Heart right ventricle (tissue), 16 donors: ENCODE results near the gene NPR2. TPM values are rescaled to one million over a fixed set of nuclear protein-coding genes. Genes with fewer than 3 reads are reported as not detected.
A peak's percentile ranks its signal among the peaks of the same experiment; 100 is the strongest.

Source experiments
- ATAC-seq, 8 donors: fragments of 200-7000 bp; cut with Tn5 transposase; one replicate each; pipeline ENCODE4 v1.9.1; 2020; ENCODE audit warnings: mild to moderate bottlenecking in 8 of 8, moderate library complexity in 8 of 8, moderate number of reproducible peaks in 1 of 8
- DNase-seq, 2 donors: peaks; one replicate each; pipeline ENCODE4 v3.0.0-alpha.2; 2020
- H3K27ac ChIP-seq, 10 donors: fragments of 200-600 bp; sonication (generic) in 2 of 10; one replicate each; pipeline versions ENCODE4 v1.5.0 to v1.8.0; 2020 to 2022; ENCODE audit warnings: mild to moderate bottlenecking in 3 of 10
- H3K27me3 ChIP-seq, 7 donors: fragments of 200-600 bp; one replicate each; pipeline ENCODE4 v1.8.0; 2021 to 2022; ENCODE audit warnings: mild to moderate bottlenecking in 2 of 7
- H3K36me3 ChIP-seq, 9 donors: fragments of 200-600 bp; sonication (generic) in 1 of 9; one replicate each; pipeline versions ENCODE4 v1.5.0 to v1.8.0; 2020 to 2022; ENCODE audit warnings: mild to moderate bottlenecking in 2 of 9
- H3K4me1 ChIP-seq, 9 donors: fragments of 200-600 bp; sonication (generic) in 1 of 9; one replicate each; pipeline versions ENCODE4 v1.5.0 to v1.8.0; 2020 to 2022; ENCODE audit warnings: mild to moderate bottlenecking in 4 of 9
- H3K4me3 ChIP-seq, 10 donors: fragments of 200-600 bp; sonication (generic) in 2 of 10; one replicate each; pipeline versions ENCODE4 v1.5.0 to v1.8.0; 2020 to 2022; ENCODE audit warnings: mild to moderate bottlenecking in 7 of 10, moderate library complexity in 2 of 10
- H3K9me3 ChIP-seq, 11 donors: fragments of 200-600 bp in 10 of 11; sonication (generic) in 2 of 11; one replicate each; pipeline versions ENCODE4 v1.5.0 to v1.8.0; 2013 to 2022; ENCODE audit warnings: mild to moderate bottlenecking in 2 of 11, control low read depth in 1 of 11, moderate library complexity in 1 of 11
- CTCF ChIP-seq, 9 donors: fragments of 200-600 bp; sonication (generic) in 2 of 9; IDR thresholded peaks; one replicate each; pipeline versions ENCODE4 v1.5.0 to v1.8.0; 2021 to 2022; ENCODE audit warnings: antibody characterized with exemption in 9 of 9, mild to moderate bottlenecking in 5 of 9, moderate library complexity in 1 of 9
- WGBS, 2 donors: extraction: QIAGEN DNeasy Blood & Tissue Kit; methylation state at CpG; one replicate each; pipeline ENCODE4 v1.1.7; 2013; ENCODE audit warnings: inconsistent platforms in 1 of 2; 5-methylcytosine and 5-hydroxymethylcytosine counted together
- intact Hi-C, 10 donors: fragments of 100-400 bp; cut with DNase I; formaldehyde crosslinking; loops; one replicate each; pipeline versions ENCODE4 v1.11.1 to v1.14.2; 2022
- polyA plus RNA-seq, 2 donors: library from polyadenylated mRNA; stranded (reverse); fragments of 200-250 nt; gene quantifications; one replicate each; pipeline ENCODE4 v1.2.3, GENCODE V29; 2013
- total RNA-seq, 10 donors: library from RNA; stranded (reverse); fragmentation: NEBNext Ultra II Directional in 3 of 10; extraction: Animal tissue kit (Norgen Biotek cat#: 25700) in 3 of 10; gene quantifications; one replicate each; pipeline versions ENCODE4 v1.2.1 to v1.2.4, GENCODE V29; 2021 to 2023
- donor health status: Arrhythmogenic right ventricular cardiomyopathy.
- donor health status: ischemic (EF 13 %, LVEDD 7.1; RV severe dilation, severe dysfunction).
- donor health status: healthy with polysubstance abuse.
- donor health status: DM: no; HTN: yes; CAD: no.
- donor health status: DM: no; HTN: no; CAD: no.
- donor health status: ischemic (EF 25% LVEDD 6.9; RV normal size, moderate dysfunction).
- donor health status: ischemic (EF 25% LVEDD 5.7; RV mildly dilated, moderate dysfunction).
- donor health status: healthy.
- donor health status: DM: yes; HTN: yes; CAD: no.
- donor health status: Ischemic cardiomyopathy.
- donor health status: ischemic (EF 35%, LVEDD 5.7; RV mildly dilated, moderate dysfunction).
- donor health status: nonischemic (EF 11% LVEDD 7.7; RV severe dilation, severe dysfunction).
- donor health status: DM: yes; HTN: yes; CAD: no.
- donor health status: PGD.
- donor health status: ischemic (EF 29% LVEDD 5.4; RV normal size, mild dysfunction).
- donor health status: nonischemic (EF 23%, LVEDD 6.1; RV moderate dilation, normal function).

The NPR2 gene
- total and polyA plus RNA-seq, 12 donors, result 13.5 to 26.4 (median 20.8) TPM

GRCh38 chr9:35854091-35854762, 62.8 kb downstream of the NPR2 start:
- intact Hi-C loops, result loop anchor here in 1 of 10 donors (5.0 kb wide), 1 partner anchor 33 kb away; no protein-coding TSS in a partner anchor
- ATAC-seq, result peak in 1 of 8 donors; percentile 29
- no peak for TF ChIP-seq CTCF (IDR thresholded peaks at IDR 0.05)

DNA sequence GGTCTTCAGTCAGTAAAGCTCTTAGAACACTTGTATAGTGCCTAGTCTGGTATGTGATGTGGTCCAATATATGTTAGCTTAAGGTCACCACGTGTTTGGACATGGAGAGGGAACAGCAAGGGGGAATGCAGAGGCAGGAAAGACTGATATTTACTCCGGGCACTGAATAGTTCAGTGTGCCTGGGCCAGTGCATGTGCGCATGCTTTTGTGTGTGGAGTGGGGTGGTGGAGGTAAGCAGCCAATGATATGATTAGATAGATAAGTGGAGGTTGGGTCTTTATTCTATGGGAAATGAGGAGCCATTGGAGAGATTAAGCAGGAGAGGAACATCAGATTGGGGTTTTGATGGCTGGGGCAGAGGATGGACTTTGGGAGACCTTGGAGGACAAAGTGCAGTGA, 64.8 kb downstream of the NPR2 start:
- Histone ChIP-seq H3K4me3 (no peak overlapping the region), H3K4me1 (peaks cover 0 to 16% (median 0%) of the 10 kb centered on the region in 9 donors), H3K27ac (no peak overlapping the region), H3K36me3 (peaks cover 0 to 16% (median 0%) of the 10 kb centered on the region in 9 donors), H3K9me3 (no peaks in the 10 kb centered on the region), H3K27me3 (peaks cover 0 to 77% (median 7%) of the 10 kb centered on the region in 7 donors)
- ATAC-seq, result no peak
- 81% methylated on average over 3 of the region's 3 CpGs for WGBS, 2 donors
- intact Hi-C loops, result no loop called here
- DNase-seq, result no peak
- TF ChIP-seq CTCF (IDR thresholded peaks at IDR 0.05), result no peak

More at GRCh38 chr9:35854091-35854762, 62.8 kb downstream of the NPR2 start:
- Histone ChIP-seq H3K4me3 (no peak overlapping the region), H3K27ac (no peak overlapping the region), H3K27me3 (peaks cover 0 to 79% (median 6%) of the 10 kb centered on the region in 7 donors), H3K4me1 (peaks cover 0 to 10% (median 0%) of the 10 kb centered on the region in 9 donors), H3K9me3 (no peaks in the 10 kb centered on the region), H3K36me3 (peaks cover 0 to 16% (median 0%) of the 10 kb centered on the region in 9 donors)
- 80 to 89% methylated on average over 7 of the region's 7 CpGs for WGBS, 2 donors
- no peak for DNase-seq

- Histone ChIP-seq H3K4me3 (no peak overlapping the region), H3K27me3 (peaks cover 0 to 77% (median 11%) of the 10 kb centered on the region in 7 donors), H3K36me3 (peaks cover 0 to 16% (median 0%) of the 10 kb centered on the region in 9 donors), H3K27ac (no peak overlapping the region), H3K9me3 (no peaks in the 10 kb centered on the region), H3K4me1 (peaks cover 0 to 16% (median 0%) of the 10 kb centered on the region in 9 donors)
- TF ChIP-seq CTCF (IDR thresholded peaks at IDR 0.05), result no peak
- no peak for DNase-seq
- intact Hi-C loops, result no loop called here
- 88 to 89% methylated on average over 5 of the region's 5 CpGs for WGBS, 2 donors
- no peak for ATAC-seq
These were observed 65.5 kb downstream of the NPR2 start for GRCh38 chr9:35856882-35857281.

GRCh38 chr9:35858458-35858857, 67.1 kb downstream of the NPR2 start:
- WGBS, 2 donors, result 71 to 78% methylated on average over 5 of the region's 5 CpGs
- DNase-seq (no peak), ATAC-seq (peak in 3 of 8 donors; percentile 18 to 25 (median 22))
- TF ChIP-seq CTCF (IDR thresholded peaks at IDR 0.05), result no peak
- Histone ChIP-seq H3K4me1 (peaks cover 0 to 19% (median 0%) of the 10 kb centered on the region in 9 donors), H3K4me3 (no peak overlapping the region), H3K27ac (no peak overlapping the region), H3K27me3 (peaks cover 0 to 79% (median 5%) of the 10 kb centered on the region in 7 donors), H3K36me3 (peaks cover 0 to 8% (median 0%) of the 10 kb centered on the region in 9 donors), H3K9me3 (no peaks in the 10 kb centered on the region)
- intact Hi-C loops, result no loop called here

Other genes starting within 250 kb of the NPR2 start
- gene TESK1, start 186.3 kb upstream of the NPR2 start, total RNA-seq, result 10 to 100 TPM; 18.0 to 33.1 (median 22.7) TPM
- 10 to 100 TPM; 36.4 to 38.8 TPM for gene TESK1, start 186.3 kb upstream of the NPR2 start, polyA plus RNA-seq
- gene CD72, start 173.2 kb upstream of the NPR2 start, total RNA-seq, result 1 to 10 TPM in 4 of 10 donors, under 1 TPM in 5, not detected in 1; 0.51 to 6.8 (median 0.54) TPM
- gene CD72, start 173.2 kb upstream of the NPR2 start, polyA plus RNA-seq, result under 1 TPM; 0.43 to 0.73 TPM
- 1 to 10 TPM in 1 of 10 donors, under 1 TPM in 5, not detected in 4; 0.19 to 3.6 (median 0.33) TPM for gene SIT1, start 140.7 kb upstream of the NPR2 start, total RNA-seq
- gene SIT1, start 140.7 kb upstream of the NPR2 start, polyA plus RNA-seq, result under 1 TPM in 1 of 2 donors, not detected in 1; 0.25 TPM
- gene RMRP, start 133.6 kb upstream of the NPR2 start, total RNA-seq, result over 10,000 TPM in 3 of 10 donors, 1,000 to 10,000 TPM in 7; 3,879 to 14,997 (median 5,788) TPM
- gene RMRP, start 133.6 kb upstream of the NPR2 start, polyA plus RNA-seq, result 100 to 1,000 TPM in 1 of 2 donors, 10 to 100 TPM in 1; 14.9 to 476 TPM
- gene CCDC107, start 133.3 kb upstream of the NPR2 start, total RNA-seq, result 10 to 100 TPM; 37.9 to 54.0 (median 43.9) TPM
- gene CCDC107, start 133.3 kb upstream of the NPR2 start, polyA plus RNA-seq, result 100 to 1,000 TPM in 1 of 2 donors, 10 to 100 TPM in 1; 95.3 to 210 TPM
- under 1 TPM in 8 of 10 donors, not detected in 2; 0.09 to 0.85 (median 0.30) TPM for gene ARHGEF39, start 126.4 kb upstream of the NPR2 start, total RNA-seq
- 1 to 10 TPM in 1 of 2 donors, under 1 TPM in 1; 0.35 to 1.3 TPM for gene ARHGEF39, start 126.4 kb upstream of the NPR2 start, polyA plus RNA-seq
- gene CA9, start 117.7 kb upstream of the NPR2 start, total RNA-seq, result 10 to 100 TPM in 1 of 10 donors, 1 to 10 TPM in 1, under 1 TPM in 3, not detected in 5; 0.20 to 13.2 (median 0.24) TPM
- gene CA9, start 117.7 kb upstream of the NPR2 start, polyA plus RNA-seq, result 1 to 10 TPM in 1 of 2 donors, not detected in 1; 1.0 TPM
- 100 to 1,000 TPM; 548 to 922 (median 784) TPM for gene TPM2, start 101.7 kb upstream of the NPR2 start, total RNA-seq
- gene TPM2, start 101.7 kb upstream of the NPR2 start, polyA plus RNA-seq, result 1,000 to 10,000 TPM in 1 of 2 donors, 100 to 1,000 TPM in 1; 597 to 1,940 TPM
- gene TLN1, start 59.4 kb upstream of the NPR2 start, total RNA-seq, result 100 to 1,000 TPM; 206 to 323 (median 238) TPM
- gene TLN1, start 59.4 kb upstream of the NPR2 start, polyA plus RNA-seq, result 100 to 1,000 TPM in 1 of 2 donors, 10 to 100 TPM in 1; 99.6 to 247 TPM
- 10 to 100 TPM; 16.2 to 29.5 (median 20.2) TPM for gene CREB3, start 58.9 kb upstream of the NPR2 start, total RNA-seq
- gene CREB3, start 58.9 kb upstream of the NPR2 start, polyA plus RNA-seq, result 10 to 100 TPM; 24.4 to 39.1 TPM
- 100 to 1,000 TPM in 1 of 10 donors, 10 to 100 TPM in 9; 47.4 to 101 (median 74.7) TPM for gene GBA2, start 42.4 kb upstream of the NPR2 start, total RNA-seq
- 100 to 1,000 TPM in 1 of 2 donors, 10 to 100 TPM in 1; 81.9 to 102 TPM for gene GBA2, start 42.4 kb upstream of the NPR2 start, polyA plus RNA-seq
- gene RGP1, start 42.3 kb upstream of the NPR2 start, total RNA-seq, result 10 to 100 TPM; 31.1 to 39.4 (median 34.0) TPM
- gene RGP1, start 42.3 kb upstream of the NPR2 start, polyA plus RNA-seq, result 1 to 10 TPM; 8.2 to 9.3 TPM
- under 1 TPM in 1 of 10 donors, not detected in 9; 0.60 TPM for gene MSMP, start 37.3 kb upstream of the NPR2 start, total RNA-seq
- under 1 TPM in 1 of 2 donors, not detected in 1; 0.19 TPM for gene MSMP, start 37.3 kb upstream of the NPR2 start, polyA plus RNA-seq
- 1 to 10 TPM in 9 of 10 donors, under 1 TPM in 1; 0.86 to 4.2 (median 2.9) TPM for gene SPAG8, start 20.7 kb downstream of the NPR2 start, total RNA-seq
- 1 to 10 TPM in 1 of 2 donors, under 1 TPM in 1; 0.84 to 6.0 TPM for gene SPAG8, start 20.7 kb downstream of the NPR2 start, polyA plus RNA-seq
- gene HINT2, start 23.5 kb downstream of the NPR2 start, total RNA-seq, result 10 to 100 TPM; 56.8 to 83.1 (median 76.7) TPM
- 100 to 1,000 TPM in 1 of 2 donors, 10 to 100 TPM in 1; 69.9 to 120 TPM for gene HINT2, start 23.5 kb downstream of the NPR2 start, polyA plus RNA-seq
- gene FAM221B, start 37.1 kb downstream of the NPR2 start, total RNA-seq, result not detected
- not detected for gene FAM221B, start 37.1 kb downstream of the NPR2 start, polyA plus RNA-seq
- gene TMEM8B, start 37.6 kb downstream of the NPR2 start, total RNA-seq, result 10 to 100 TPM; 13.6 to 22.9 (median 20.5) TPM
- 1 to 10 TPM; 6.7 to 8.0 TPM for gene TMEM8B, start 37.6 kb downstream of the NPR2 start, polyA plus RNA-seq
- gene OR13J1, start 78.8 kb downstream of the NPR2 start, total RNA-seq, result not detected
- not detected for gene OR13J1, start 78.8 kb downstream of the NPR2 start, polyA plus RNA-seq
- 1 to 10 TPM; 1.5 to 6.1 (median 2.2) TPM for gene HRCT1, start 114.6 kb downstream of the NPR2 start, total RNA-seq
- gene HRCT1, start 114.6 kb downstream of the NPR2 start, polyA plus RNA-seq, result 10 to 100 TPM in 1 of 2 donors, 1 to 10 TPM in 1; 7.2 to 13.9 TPM
- 10 to 100 TPM in 2 of 10 donors, 1 to 10 TPM in 8; 2.8 to 14.4 (median 5.0) TPM for gene SPAAR, start 117.9 kb downstream of the NPR2 start, total RNA-seq
- 10 to 100 TPM in 1 of 2 donors, 1 to 10 TPM in 1; 7.4 to 20.8 TPM for gene SPAAR, start 117.9 kb downstream of the NPR2 start, polyA plus RNA-seq
- gene OR2S2, start 166.6 kb downstream of the NPR2 start, total RNA-seq, result not detected
- gene OR2S2, start 166.6 kb downstream of the NPR2 start, polyA plus RNA-seq, result not detected
- gene RECK, start 245.3 kb downstream of the NPR2 start, total RNA-seq, result 1 to 10 TPM; 4.1 to 5.8 (median 5.2) TPM
- gene RECK, start 245.3 kb downstream of the NPR2 start, polyA plus RNA-seq, result 1 to 10 TPM; 2.9 to 4.5 TPM